ENCODE data around the gene CAPZA1.

Gene CAPZA1

GRCh38 chr1:112636056-112636455 lies 16.4 kb downstream of the CAPZA1 start:
- no peak overlapping the region for H3K27ac ChIP-seq (ENCODE audit: extremely low read depth, low read depth, low read length)
- H3K36me3 ChIP-seq (ENCODE audit: control insufficient read depth in 2 of 2, insufficient read depth in 1 of 2, low read length in 2 of 2): peaks cover 0 to under 1% of the 10 kb centered on the region in 2 experiments; a peak in 2 of 3 replicates
- no peaks in the 10 kb centered on the region for H3K9me3 ChIP-seq (ENCODE audit: control insufficient read depth, insufficient read depth, low read depth, low read length)
- POLR2A ChIA-PET: interaction anchor here (2.5 kb wide), 1 partner anchor 38 kb away, joined by 12 read pairs; the partner anchor contains the start of gene MOV10
- CTCF ChIA-PET: no interaction called here
- H3K4me1 ChIP-seq (ENCODE audit: control insufficient read depth, insufficient read depth, low read length): peaks cover 34% of the 10 kb centered on the region
- H3K4me3 ChIP-seq (ENCODE audit: low read depth, low read length): no peak overlapping the region
- TF ChIP-seq ZNF362 (tag by site-specific recombination; IDR thresholded peaks at IDR 0.05): no peak
- TF ChIP-seq KLF8 (tag by site-specific recombination; IDR thresholded peaks at IDR 0.05): no peak
- TF ChIP-seq ZBTB21 (tag by site-specific recombination; IDR thresholded peaks at IDR 0.05): no peak
- no peak for TF ChIP-seq ZNF114 (tag by site-specific recombination; IDR thresholded peaks at IDR 0.05)
- no peak for TF ChIP-seq SETDB1 (IDR thresholded peaks at IDR 0.05; ENCODE audit: insufficient read length, low read length)
- no peak for TF ChIP-seq ZNF658 (tag by site-specific recombination; IDR thresholded peaks at IDR 0.05)
- no peak for TF ChIP-seq ZNF670 (tag by site-specific recombination; IDR thresholded peaks at IDR 0.05; ENCODE audit: low read depth)
- TF ChIP-seq ZNF624 (tag by site-specific recombination; IDR thresholded peaks at IDR 0.05): no peak
- TF ChIP-seq ZNF112 (tag by site-specific recombination; IDR thresholded peaks at IDR 0.05): no peak
- TF ChIP-seq, protein P1, sequence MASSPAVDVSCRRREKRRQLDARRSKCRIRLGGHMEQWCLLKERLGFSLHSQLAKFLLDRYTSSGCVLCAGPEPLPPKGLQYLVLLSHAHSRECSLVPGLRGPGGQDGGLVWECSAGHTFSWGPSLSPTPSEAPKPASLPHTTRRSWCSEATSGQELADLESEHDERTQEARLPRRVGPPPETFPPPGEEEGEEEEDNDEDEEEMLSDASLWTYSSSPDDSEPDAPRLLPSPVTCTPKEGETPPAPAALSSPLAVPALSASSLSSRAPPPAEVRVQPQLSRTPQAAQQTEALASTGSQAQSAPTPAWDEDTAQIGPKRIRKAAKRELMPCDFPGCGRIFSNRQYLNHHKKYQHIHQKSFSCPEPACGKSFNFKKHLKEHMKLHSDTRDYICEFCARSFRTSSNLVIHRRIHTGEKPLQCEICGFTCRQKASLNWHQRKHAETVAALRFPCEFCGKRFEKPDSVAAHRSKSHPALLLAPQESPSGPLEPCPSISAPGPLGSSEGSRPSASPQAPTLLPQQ (tag by site-specific recombination; IDR thresholded peaks at IDR 0.05): no peak
- TF ChIP-seq, protein P2, sequence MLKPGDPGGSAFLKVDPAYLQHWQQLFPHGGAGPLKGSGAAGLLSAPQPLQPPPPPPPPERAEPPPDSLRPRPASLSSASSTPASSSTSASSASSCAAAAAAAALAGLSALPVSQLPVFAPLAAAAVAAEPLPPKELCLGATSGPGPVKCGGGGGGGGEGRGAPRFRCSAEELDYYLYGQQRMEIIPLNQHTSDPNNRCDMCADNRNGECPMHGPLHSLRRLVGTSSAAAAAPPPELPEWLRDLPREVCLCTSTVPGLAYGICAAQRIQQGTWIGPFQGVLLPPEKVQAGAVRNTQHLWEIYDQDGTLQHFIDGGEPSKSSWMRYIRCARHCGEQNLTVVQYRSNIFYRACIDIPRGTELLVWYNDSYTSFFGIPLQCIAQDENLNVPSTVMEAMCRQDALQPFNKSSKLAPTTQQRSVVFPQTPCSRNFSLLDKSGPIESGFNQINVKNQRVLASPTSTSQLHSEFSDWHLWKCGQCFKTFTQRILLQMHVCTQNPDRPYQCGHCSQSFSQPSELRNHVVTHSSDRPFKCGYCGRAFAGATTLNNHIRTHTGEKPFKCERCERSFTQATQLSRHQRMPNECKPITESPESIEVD (tag by site-specific recombination; IDR thresholded peaks at IDR 0.05): no peak
- no peak for TF ChIP-seq IKZF3 (tag by site-specific recombination; IDR thresholded peaks at IDR 0.05)
- TF ChIP-seq, protein P3, sequence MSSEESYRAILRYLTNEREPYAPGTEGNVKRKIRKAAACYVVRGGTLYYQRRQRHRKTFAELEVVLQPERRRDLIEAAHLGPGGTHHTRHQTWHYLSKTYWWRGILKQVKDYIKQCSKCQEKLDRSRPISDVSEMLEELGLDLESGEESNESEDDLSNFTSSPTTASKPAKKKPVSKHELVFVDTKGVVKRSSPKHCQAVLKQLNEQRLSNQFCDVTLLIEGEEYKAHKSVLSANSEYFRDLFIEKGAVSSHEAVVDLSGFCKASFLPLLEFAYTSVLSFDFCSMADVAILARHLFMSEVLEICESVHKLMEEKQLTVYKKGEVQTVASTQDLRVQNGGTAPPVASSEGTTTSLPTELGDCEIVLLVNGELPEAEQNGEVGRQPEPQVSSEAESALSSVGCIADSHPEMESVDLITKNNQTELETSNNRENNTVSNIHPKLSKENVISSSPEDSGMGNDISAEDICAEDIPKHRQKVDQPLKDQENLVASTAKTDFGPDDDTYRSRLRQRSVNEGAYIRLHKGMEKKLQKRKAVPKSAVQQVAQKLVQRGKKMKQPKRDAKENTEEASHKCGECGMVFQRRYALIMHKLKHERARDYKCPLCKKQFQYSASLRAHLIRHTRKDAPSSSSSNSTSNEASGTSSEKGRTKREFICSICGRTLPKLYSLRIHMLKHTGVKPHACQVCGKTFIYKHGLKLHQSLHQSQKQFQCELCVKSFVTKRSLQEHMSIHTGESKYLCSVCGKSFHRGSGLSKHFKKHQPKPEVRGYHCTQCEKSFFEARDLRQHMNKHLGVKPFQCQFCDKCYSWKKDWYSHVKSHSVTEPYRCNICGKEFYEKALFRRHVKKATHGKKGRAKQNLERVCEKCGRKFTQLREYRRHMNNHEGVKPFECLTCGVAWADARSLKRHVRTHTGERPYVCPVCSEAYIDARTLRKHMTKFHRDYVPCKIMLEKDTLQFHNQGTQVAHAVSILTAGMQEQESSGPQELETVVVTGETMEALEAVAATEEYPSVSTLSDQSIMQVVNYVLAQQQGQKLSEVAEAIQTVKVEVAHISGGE (tag by site-specific recombination; conservative IDR thresholded peaks at IDR 0.05; ENCODE audit: low read depth): no peak
- TF ChIP-seq, protein P4, sequence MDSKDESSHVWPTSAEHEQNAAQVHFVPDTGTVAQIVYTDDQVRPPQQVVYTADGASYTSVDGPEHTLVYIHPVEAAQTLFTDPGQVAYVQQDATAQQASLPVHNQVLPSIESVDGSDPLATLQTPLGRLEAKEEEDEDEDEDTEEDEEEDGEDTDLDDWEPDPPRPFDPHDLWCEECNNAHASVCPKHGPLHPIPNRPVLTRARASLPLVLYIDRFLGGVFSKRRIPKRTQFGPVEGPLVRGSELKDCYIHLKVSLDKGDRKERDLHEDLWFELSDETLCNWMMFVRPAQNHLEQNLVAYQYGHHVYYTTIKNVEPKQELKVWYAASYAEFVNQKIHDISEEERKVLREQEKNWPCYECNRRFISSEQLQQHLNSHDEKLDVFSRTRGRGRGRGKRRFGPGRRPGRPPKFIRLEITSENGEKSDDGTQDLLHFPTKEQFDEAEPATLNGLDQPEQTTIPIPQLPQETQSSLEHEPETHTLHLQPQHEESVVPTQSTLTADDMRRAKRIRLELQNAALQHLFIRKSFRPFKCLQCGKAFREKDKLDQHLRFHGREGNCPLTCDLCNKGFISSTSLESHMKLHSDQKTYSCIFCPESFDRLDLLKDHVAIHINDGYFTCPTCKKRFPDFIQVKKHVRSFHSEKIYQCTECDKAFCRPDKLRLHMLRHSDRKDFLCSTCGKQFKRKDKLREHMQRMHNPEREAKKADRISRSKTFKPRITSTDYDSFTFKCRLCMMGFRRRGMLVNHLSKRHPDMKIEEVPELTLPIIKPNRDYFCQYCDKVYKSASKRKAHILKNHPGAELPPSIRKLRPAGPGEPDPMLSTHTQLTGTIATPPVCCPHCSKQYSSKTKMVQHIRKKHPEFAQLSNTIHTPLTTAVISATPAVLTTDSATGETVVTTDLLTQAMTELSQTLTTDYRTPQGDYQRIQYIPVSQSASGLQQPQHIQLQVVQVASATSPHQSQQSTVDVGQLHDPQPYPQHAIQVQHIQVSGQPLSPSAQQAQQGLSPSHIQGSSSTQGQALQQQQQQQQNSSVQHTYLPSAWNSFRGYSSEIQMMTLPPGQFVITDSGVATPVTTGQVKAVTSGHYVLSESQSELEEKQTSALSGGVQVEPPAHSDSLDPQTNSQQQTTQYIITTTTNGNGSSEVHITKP (tag by site-specific recombination; IDR thresholded peaks at IDR 0.05): no peak
- TF ChIP-seq, protein P5, sequence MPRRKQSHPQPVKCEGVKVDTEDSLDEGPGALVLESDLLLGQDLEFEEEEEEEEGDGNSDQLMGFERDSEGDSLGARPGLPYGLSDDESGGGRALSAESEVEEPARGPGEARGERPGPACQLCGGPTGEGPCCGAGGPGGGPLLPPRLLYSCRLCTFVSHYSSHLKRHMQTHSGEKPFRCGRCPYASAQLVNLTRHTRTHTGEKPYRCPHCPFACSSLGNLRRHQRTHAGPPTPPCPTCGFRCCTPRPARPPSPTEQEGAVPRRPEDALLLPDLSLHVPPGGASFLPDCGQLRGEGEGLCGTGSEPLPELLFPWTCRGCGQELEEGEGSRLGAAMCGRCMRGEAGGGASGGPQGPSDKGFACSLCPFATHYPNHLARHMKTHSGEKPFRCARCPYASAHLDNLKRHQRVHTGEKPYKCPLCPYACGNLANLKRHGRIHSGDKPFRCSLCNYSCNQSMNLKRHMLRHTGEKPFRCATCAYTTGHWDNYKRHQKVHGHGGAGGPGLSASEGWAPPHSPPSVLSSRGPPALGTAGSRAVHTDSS (tag by site-specific recombination; IDR thresholded peaks at IDR 0.05): no peak

Data from HEK293 (cell line).